Endothelial cell of umbilical vein (primary cell): Measurements from ENCODE around the gene TRIM22. TPM values are rescaled to one million over a fixed set of nuclear protein-coding genes. Genes with fewer than 3 reads are reported as not detected.

Experiments used
- BruUV-seq: library from RNA; stranded (reverse); fragments of 400-500 nt; replicated peaks from 2 replicates; lab custom pipeline; 2021; lab: Mats Ljungman, UMichigan
- CTCF ChIA-PET: fragments of 300-600, 350-600 bp; sonication (Branson Sonifier 250); formaldehyde crosslinking; loops from one replicate; lab custom pipeline; 2021; ENCODE audit warnings: antibody characterized with exemption, inconsistent platforms; lab: Charles Lee
- POLR2A ChIA-PET: fragments of 300-600, 350-600 bp; sonication (Branson Sonifier 250); formaldehyde crosslinking; loops from one replicate; lab custom pipeline; 2021; ENCODE audit warnings: antibody characterized with exemption, inconsistent platforms; lab: Charles Lee
- DNase-seq: peaks from one replicate; pipeline ENCODE4 v3.0.0-alpha.2; 2011; ENCODE audit warnings: low read depth, low spot score
- FAIRE-seq: peaks from 2 replicates; lab custom pipeline; 2011; peaks lifted over from hg19 to GRCh38; lab: Jason Lieb, UNC
- H2AFZ ChIP-seq: 2 replicates; pipeline ENCODE4 v1.6.0; 2012; ENCODE audit warnings: low read depth, low read length, control low read depth, inconsistent platforms
- H3K27ac ChIP-seq: 2 replicates; pipeline ENCODE4 v1.5.1; 2011; ENCODE audit warnings: low read depth, mild to moderate bottlenecking, control low read depth, low read length, moderate library complexity; ENCODE audit not compliant: insufficient read depth
- H3K27me3 ChIP-seq, 2 experiments: 2 replicates each; pipeline versions ENCODE4 v1.6.0 to v1.6.1; 2011; ENCODE audit warnings: low read length in 2 of 2, mixed read lengths in 1 of 2; ENCODE audit not compliant: control insufficient read depth in 2 of 2, insufficient read depth in 2 of 2
- H3K36me3 ChIP-seq, 2 experiments: 2 replicates in 1 of 2; 3 replicates in 1 of 2; pipeline ENCODE4 v1.5.1; 2011; ENCODE audit warnings: low read length in 2 of 2, mild to moderate bottlenecking in 1 of 2, moderate library complexity in 1 of 2; ENCODE audit not compliant: control insufficient read depth in 2 of 2, insufficient read depth in 2 of 2; ENCODE audit errors: extremely low read depth in 1 of 2
- H3K4me1 ChIP-seq: 3 replicates; pipeline ENCODE4 v1.5.1; 2011; ENCODE audit warnings: mild to moderate bottlenecking, low read length; ENCODE audit not compliant: control insufficient read depth, insufficient read depth; ENCODE audit errors: extremely low read depth
- H3K4me2 ChIP-seq: 2 replicates; pipeline ENCODE4 v1.6.1; 2011; ENCODE audit warnings: low read length, control low read depth, mixed read lengths; ENCODE audit not compliant: insufficient read depth
- H3K4me3 ChIP-seq, 3 experiments: fragments of 200-600 bp in 1 of 3; sonication (generic), shearing (Covaris generic) in 1 of 3; replicated peaks in 1 of 3; 2 replicates each; pipeline ENCODE4 v1.5.1; 2011 to 2016; ENCODE audit warnings: control low read depth in 3 of 3, low read length in 3 of 3, mild to moderate bottlenecking in 2 of 3, inconsistent platforms in 1 of 3, low read depth in 1 of 3, moderate library complexity in 1 of 3; ENCODE audit not compliant: insufficient read depth in 1 of 3
- H3K79me2 ChIP-seq: 2 replicates; pipeline ENCODE4 v1.6.0; 2012; ENCODE audit warnings: low read length, inconsistent platforms; ENCODE audit not compliant: control insufficient read depth, insufficient read depth
- H3K9ac ChIP-seq: replicated peaks from 2 replicates; pipeline ENCODE3; 2011; ENCODE audit warnings: low read length, control low read depth; ENCODE audit not compliant: insufficient read depth; ENCODE audit errors: extremely low read depth
- H3K9me1 ChIP-seq: replicated peaks from 3 replicates; pipeline ENCODE4 v1.6.0; 2011; ENCODE audit warnings: mild to moderate bottlenecking, low read length; ENCODE audit not compliant: control insufficient read depth, insufficient read depth; ENCODE audit errors: extremely low read depth
- H3K9me3 ChIP-seq: replicated peaks from 2 replicates; pipeline ENCODE4 v1.5.1; 2012; ENCODE audit warnings: low read length, inconsistent platforms; ENCODE audit not compliant: control insufficient read depth, insufficient read depth
- H4K20me1 ChIP-seq: replicated peaks from 2 replicates; pipeline ENCODE3; 2011; ENCODE audit warnings: mild to moderate bottlenecking, low read length; ENCODE audit not compliant: control insufficient read depth, insufficient read depth; ENCODE audit errors: extremely low read depth
- EZH2 ChIP-seq: IDR thresholded peaks from 2 replicates; pipeline ENCODE4 v1.6.1; 2012; ENCODE audit warnings: borderline replicate concordance, low read depth, mild to moderate bottlenecking, moderate library complexity, low read length, inconsistent platforms; ENCODE audit not compliant: severe bottlenecking
- FOS ChIP-seq: IDR thresholded peaks from 2 replicates; pipeline ENCODE4 v1.6.1; 2011; ENCODE audit warnings: mild to moderate bottlenecking, low read length, moderate library complexity, borderline replicate concordance; ENCODE audit not compliant: insufficient read depth
- GATA2 ChIP-seq: IDR thresholded peaks from 2 replicates; pipeline ENCODE4 v1.7.0; 2011; ENCODE audit warnings: low read depth, mild to moderate bottlenecking, moderate library complexity, mixed read lengths, low read length; ENCODE audit not compliant: insufficient read length, insufficient read depth
- JUN ChIP-seq: IDR thresholded peaks from 2 replicates; pipeline ENCODE4 v1.6.1; 2011; ENCODE audit warnings: borderline replicate concordance, low read depth; ENCODE audit not compliant: insufficient read length, insufficient read depth
- MYC ChIP-seq: IDR thresholded peaks from one replicate; pipeline ENCODE4 v1.6.1; 2011; ENCODE audit warnings: mild to moderate bottlenecking, low read depth, low read length
- POLR2A ChIP-seq: IDR thresholded peaks from 2 replicates; pipeline ENCODE4 v1.6.1; 2012; ENCODE audit warnings: low read depth, mild to moderate bottlenecking, control low read depth, low read length
- POLR2AphosphoS5 ChIP-seq: IDR thresholded peaks from 2 replicates; pipeline ENCODE4 v1.6.1; 2012; ENCODE audit warnings: low read depth, mild to moderate bottlenecking, control low read depth, low read length, moderate library complexity; ENCODE audit not compliant: insufficient read depth
- dilution Hi-C: fragments of 300-500 bp; cut with MboI; formaldehyde crosslinking; loops from one replicate; pipeline ENCODE4 v1.15.0; 2019; ENCODE audit warnings: low sequenced_read_pairs; ENCODE audit not compliant: extremely low pct_ligation_motif_present
- intact Hi-C: fragments of 100-400 bp; cut with micrococcal nuclease; formaldehyde crosslinking; loops from one replicate; pipeline ENCODE4 v1.10.0; 2022
- polyA plus RNA-seq, 4 experiments: library from polyadenylated mRNA; depleted of rRNA in 3 of 4; stranded (reverse) in 3 of 4; unstranded in 1 of 4; fragments of >200 nt; gene quantifications; 2 replicates each; pipeline versions ENCODE4 v1.2.1 to v1.2.3, GENCODE V29; 2011 to 2012; ENCODE audit warnings: missing spikeins in 1 of 4
- total RNA-seq: library from RNA; stranded (reverse); gene quantifications from 2 replicates; pipeline ENCODE4 v1.2.3, GENCODE V29; 2021
- TF ChIP-seq, protein P1 (sequence below), 2 donors: IDR thresholded peaks; 1 replicate in 1 of 2; 2 replicates in 1 of 2; pipeline ENCODE4 v1.5.1; 2011; ENCODE audit warnings: low read length in 2 of 2, mild to moderate bottlenecking in 2 of 2, moderate library complexity in 2 of 2, control low read depth in 1 of 2, inconsistent platforms in 1 of 2, low read depth in 1 of 2; ENCODE audit not compliant: insufficient read depth in 1 of 2; ENCODE audit errors: extremely low read depth in 1 of 2
- TF ChIP-seq, protein P2 (sequence below): IDR thresholded peaks from 2 replicates; pipeline ENCODE4 v1.6.1; 2011; ENCODE audit not compliant: insufficient read depth, insufficient read length

The TRIM22 gene
- total and polyA plus RNA-seq, 2 donors (not counting 3 experiments of a cell fraction or from before 2014, with no cell fraction given) = 73.5 to 110 TPM

DNA sequence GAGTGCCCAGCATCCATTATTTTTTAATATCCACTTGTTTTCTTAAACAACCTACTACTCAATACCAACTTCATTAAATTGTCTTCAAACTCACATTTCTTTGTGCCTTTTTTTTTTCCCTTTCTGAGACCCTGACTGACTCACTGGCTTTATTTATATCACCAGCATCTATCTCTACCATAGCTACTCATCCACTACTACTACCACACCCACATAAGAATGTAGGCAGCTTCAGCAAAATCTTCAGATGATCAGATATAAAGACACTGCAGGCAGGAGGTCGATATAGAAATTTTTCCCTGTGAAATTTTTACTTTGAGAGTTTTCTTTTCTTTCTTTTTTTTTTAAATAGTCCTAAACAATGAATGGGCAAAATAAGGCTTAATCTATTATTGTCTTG is 48.8 kb downstream of the TRIM22 start:
- ChIA-PET CTCF (no interaction called here), POLR2A (no interaction called here)
- Histone ChIP-seq H3K9me1 (no peaks in the 10 kb centered on the region), H3K27me3 (peaks cover 0 to 2% of the 10 kb centered on the region in 2 experiments), H3K27ac (no peak overlapping the region), H3K4me2 (no peak overlapping the region), H3K4me3 (no peak overlapping the region), H3K9ac (no peak overlapping the region), H3K9me3 (no peaks in the 10 kb centered on the region), H3K79me2 (no peaks in the 10 kb centered on the region), H3K4me1 (no peaks in the 10 kb centered on the region), H3K36me3 (no peaks in the 10 kb centered on the region), H2AFZ (no peak overlapping the region), H4K20me1 (no peaks in the 10 kb centered on the region)
- no peak for DNase-seq
- no peak for FAIRE-seq
- BruUV-seq = no TSS peak
- TF ChIP-seq, protein P1, sequence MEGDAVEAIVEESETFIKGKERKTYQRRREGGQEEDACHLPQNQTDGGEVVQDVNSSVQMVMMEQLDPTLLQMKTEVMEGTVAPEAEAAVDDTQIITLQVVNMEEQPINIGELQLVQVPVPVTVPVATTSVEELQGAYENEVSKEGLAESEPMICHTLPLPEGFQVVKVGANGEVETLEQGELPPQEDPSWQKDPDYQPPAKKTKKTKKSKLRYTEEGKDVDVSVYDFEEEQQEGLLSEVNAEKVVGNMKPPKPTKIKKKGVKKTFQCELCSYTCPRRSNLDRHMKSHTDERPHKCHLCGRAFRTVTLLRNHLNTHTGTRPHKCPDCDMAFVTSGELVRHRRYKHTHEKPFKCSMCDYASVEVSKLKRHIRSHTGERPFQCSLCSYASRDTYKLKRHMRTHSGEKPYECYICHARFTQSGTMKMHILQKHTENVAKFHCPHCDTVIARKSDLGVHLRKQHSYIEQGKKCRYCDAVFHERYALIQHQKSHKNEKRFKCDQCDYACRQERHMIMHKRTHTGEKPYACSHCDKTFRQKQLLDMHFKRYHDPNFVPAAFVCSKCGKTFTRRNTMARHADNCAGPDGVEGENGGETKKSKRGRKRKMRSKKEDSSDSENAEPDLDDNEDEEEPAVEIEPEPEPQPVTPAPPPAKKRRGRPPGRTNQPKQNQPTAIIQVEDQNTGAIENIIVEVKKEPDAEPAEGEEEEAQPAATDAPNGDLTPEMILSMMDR (IDR thresholded peaks at IDR 0.05; ENCODE audit: extremely low read depth in 1 of 2, insufficient read depth in 1 of 2, low read depth in 1 of 2, low read length in 2 of 2) = no peak
- no peak for TF ChIP-seq JUN
- no peak for TF ChIP-seq MYC
- TF ChIP-seq POLR2A = no peak
- no peak for TF ChIP-seq POLR2AphosphoS5
- TF ChIP-seq GATA2 = no peak
- dilution Hi-C loops = no loop called here
- intact Hi-C loops = no loop called here

DNA sequence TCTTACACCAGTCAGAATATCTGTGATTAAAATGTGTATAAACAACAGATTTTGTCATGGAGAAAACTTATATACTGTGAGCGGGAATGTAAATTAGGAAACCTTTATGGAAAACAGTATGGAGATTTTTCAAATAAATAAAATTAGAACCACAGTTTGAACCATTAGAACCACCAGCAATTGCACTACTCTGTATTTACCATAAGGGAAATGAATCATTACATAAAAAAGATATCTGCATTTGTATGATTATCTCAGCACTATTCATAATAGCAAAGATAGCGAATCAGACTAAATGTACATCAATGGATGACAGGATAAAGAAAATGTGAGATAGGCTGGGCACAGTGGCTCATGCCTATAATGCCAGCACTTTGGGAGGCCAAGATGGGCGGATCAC is 57.0 kb downstream of the TRIM22 start:
- H4K20me1 ChIP-seq = no peaks in the 10 kb centered on the region
- no peak overlapping the region for H3K27ac ChIP-seq
- dilution Hi-C loops = no loop called here
- no peak overlapping the region for H3K4me3 ChIP-seq
- no peaks in the 10 kb centered on the region for H3K9me1 ChIP-seq
- intact Hi-C loops = no loop called here
- H3K27me3 ChIP-seq = no peaks in the 10 kb centered on the region
- BruUV-seq = no TSS peak
- no peak for TF ChIP-seq EZH2
- no peak for TF ChIP-seq JUN
- TF ChIP-seq MYC = no peak
- no peak for TF ChIP-seq FOS
- TF ChIP-seq, protein P2, sequence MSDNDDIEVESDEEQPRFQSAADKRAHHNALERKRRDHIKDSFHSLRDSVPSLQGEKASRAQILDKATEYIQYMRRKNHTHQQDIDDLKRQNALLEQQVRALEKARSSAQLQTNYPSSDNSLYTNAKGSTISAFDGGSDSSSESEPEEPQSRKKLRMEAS = no peak
- TF ChIP-seq POLR2AphosphoS5 = no peak
- FAIRE-seq = no peak
- no peak overlapping the region for H3K4me2 ChIP-seq
- H2AFZ ChIP-seq = no peak overlapping the region
- H3K79me2 ChIP-seq = no peaks in the 10 kb centered on the region
- H3K9me3 ChIP-seq = no peaks in the 10 kb centered on the region
- no peaks in the 10 kb centered on the region for H3K36me3 ChIP-seq
- DNase-seq = no peak
- no peak overlapping the region for H3K9ac ChIP-seq
- CTCF ChIA-PET = no interaction called here
- no peaks in the 10 kb centered on the region for H3K4me1 ChIP-seq
- POLR2A ChIA-PET = no interaction called here
